Breast epithelium (tissue), 4 donors: ENCODE data around the gene RTP3. TPM values are rescaled to one million over a fixed set of nuclear protein-coding genes. Genes with fewer than 3 reads are reported as not detected.

Source experiments
- DNase-seq, 2 donors: peaks; one replicate each; pipeline ENCODE4 v3.0.0-alpha.2; 2019; ENCODE audit warnings: low spot score in 2 of 2
- H3K27ac ChIP-seq, 2 donors: fragments of 200-600 bp; sonication (generic) in 1 of 2; one replicate each; pipeline ENCODE4 v1.5.1; 2016 to 2019; ENCODE audit warnings: mild to moderate bottlenecking in 1 of 2
- H3K27me3 ChIP-seq, 2 donors: fragments of 200-600 bp; sonication (generic) in 1 of 2; one replicate each; pipeline versions ENCODE4 v1.5.1 to v1.6.0; 2017 to 2019; ENCODE audit warnings: control low read depth in 1 of 2, mild to moderate bottlenecking in 1 of 2
- H3K36me3 ChIP-seq: fragments of 200-600 bp; one replicate; pipeline ENCODE4 v1.5.1; 2019
- H3K4me1 ChIP-seq, 2 donors: fragments of 200-600 bp; sonication (generic); one replicate each; pipeline ENCODE4 v1.5.1; 2016 to 2019; ENCODE audit warnings: control low read depth in 1 of 2
- H3K4me3 ChIP-seq, 3 donors: fragments of 200-600 bp; sonication (generic); 1 replicate in 2 of 3; 2 replicates in 1 of 3; pipeline ENCODE4 v1.5.1; 2016 to 2019; ENCODE audit warnings: mild to moderate bottlenecking in 3 of 3, moderate library complexity in 2 of 3
- H3K9me3 ChIP-seq, 2 donors: fragments of 200-600 bp; sonication (generic) in 1 of 2; one replicate each; pipeline ENCODE4 v1.5.1; 2016 to 2019; ENCODE audit warnings: control low read depth in 1 of 2
- POLR2A ChIP-seq: fragments of 450-650 bp; IDR thresholded peaks from one replicate; pipeline ENCODE4 v1.6.1; 2016; ENCODE audit warnings: antibody characterized with exemption, mild to moderate bottlenecking, moderate library complexity
- POLR2AphosphoS5 ChIP-seq, 3 donors: sonication (generic); formaldehyde crosslinking; IDR thresholded peaks; one replicate each; pipeline ENCODE4 v1.6.1; 2017; ENCODE audit warnings: antibody characterized with exemption in 3 of 3
- intact Hi-C: fragments of 100-400 bp; cut with DNase I; formaldehyde crosslinking; loops from one replicate; pipeline ENCODE4 v1.15.1; 2023; ENCODE audit warnings: low total_unique reads
- total RNA-seq, 3 donors: library from RNA; depleted of rRNA; stranded (reverse); fragments of >200 nt; gene quantifications; one replicate each; pipeline ENCODE4 v1.1.0, GENCODE V29; 2016
- TF ChIP-seq, protein P1 (sequence below), 3 donors: fragments of 450-650 bp; IDR thresholded peaks; one replicate each; pipeline ENCODE4 v1.5.1; 2016 to 2017; ENCODE audit warnings: antibody characterized with exemption in 3 of 3, mild to moderate bottlenecking in 3 of 3, moderate library complexity in 3 of 3

RTP3 gene
- not detected for total RNA-seq

- no peaks in the 10 kb centered on the region for H3K9me3 ChIP-seq
- TF ChIP-seq POLR2A (no peak), POLR2AphosphoS5 (IDR thresholded peaks at IDR 0.05) (no peak)
- TF ChIP-seq, protein P1, sequence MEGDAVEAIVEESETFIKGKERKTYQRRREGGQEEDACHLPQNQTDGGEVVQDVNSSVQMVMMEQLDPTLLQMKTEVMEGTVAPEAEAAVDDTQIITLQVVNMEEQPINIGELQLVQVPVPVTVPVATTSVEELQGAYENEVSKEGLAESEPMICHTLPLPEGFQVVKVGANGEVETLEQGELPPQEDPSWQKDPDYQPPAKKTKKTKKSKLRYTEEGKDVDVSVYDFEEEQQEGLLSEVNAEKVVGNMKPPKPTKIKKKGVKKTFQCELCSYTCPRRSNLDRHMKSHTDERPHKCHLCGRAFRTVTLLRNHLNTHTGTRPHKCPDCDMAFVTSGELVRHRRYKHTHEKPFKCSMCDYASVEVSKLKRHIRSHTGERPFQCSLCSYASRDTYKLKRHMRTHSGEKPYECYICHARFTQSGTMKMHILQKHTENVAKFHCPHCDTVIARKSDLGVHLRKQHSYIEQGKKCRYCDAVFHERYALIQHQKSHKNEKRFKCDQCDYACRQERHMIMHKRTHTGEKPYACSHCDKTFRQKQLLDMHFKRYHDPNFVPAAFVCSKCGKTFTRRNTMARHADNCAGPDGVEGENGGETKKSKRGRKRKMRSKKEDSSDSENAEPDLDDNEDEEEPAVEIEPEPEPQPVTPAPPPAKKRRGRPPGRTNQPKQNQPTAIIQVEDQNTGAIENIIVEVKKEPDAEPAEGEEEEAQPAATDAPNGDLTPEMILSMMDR (IDR thresholded peaks at IDR 0.05) = no peak
- no peaks in the 10 kb centered on the region for H3K27me3 ChIP-seq
- no peak for DNase-seq
- H3K4me1 ChIP-seq = no peaks in the 10 kb centered on the region
- intact Hi-C loops = no loop called here
- H3K36me3 ChIP-seq = no peaks in the 10 kb centered on the region
- no peak within 1 kb of the TSS for H3K27ac ChIP-seq
- no peak within 1 kb of the TSS for H3K4me3 ChIP-seq
Measured at GRCh38 chr3:46497556-46498265, at the start of gene RTP3. Gene RTP3, plus strand, starts transcription at chr3:46497976. Its CDS starts 87 bp downstream, at chr3:46498063.

DNA sequence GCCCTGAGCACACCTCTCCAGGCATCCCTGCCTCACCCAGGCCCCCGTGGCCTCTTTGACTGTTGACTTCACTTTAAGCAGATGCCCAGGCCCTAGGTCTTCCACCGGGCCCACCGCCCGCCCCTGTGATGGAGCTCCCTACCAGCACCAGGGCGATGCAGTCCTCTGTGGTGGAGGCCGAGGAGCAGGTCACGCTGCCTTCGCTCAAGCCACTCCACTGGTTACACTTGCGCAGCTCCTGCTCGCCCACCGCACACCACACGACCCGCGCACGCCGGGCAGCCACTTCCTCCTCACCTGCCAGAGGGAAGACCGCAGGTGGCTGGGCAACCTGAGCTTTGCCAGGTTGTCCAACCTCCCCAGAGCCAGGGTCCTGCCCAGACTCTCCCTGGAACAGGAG is 49.1 kb upstream of the RTP3 start:
- Histone ChIP-seq H3K27ac (no peak overlapping the region), H3K27me3 (no peaks in the 10 kb centered on the region), H3K9me3 (no peaks in the 10 kb centered on the region), H3K4me1 (no peaks in the 10 kb centered on the region), H3K4me3 (no peak overlapping the region), H3K36me3 (no peaks in the 10 kb centered on the region)
- intact Hi-C loops = no loop called here
- TF ChIP-seq, protein P1 (IDR thresholded peaks at IDR 0.05) = no peak
- TF ChIP-seq POLR2A (no peak), POLR2AphosphoS5 (IDR thresholded peaks at IDR 0.05) (no peak)
- no peak for DNase-seq

GRCh38 chr3:46449755-46450552 is 47.8 kb upstream of the RTP3 start:
- no peaks in the 10 kb centered on the region for H3K36me3 ChIP-seq
- no peaks in the 10 kb centered on the region for H3K4me1 ChIP-seq
- H3K27me3 ChIP-seq = no peaks in the 10 kb centered on the region
- no peak for DNase-seq
- H3K9me3 ChIP-seq = no peaks in the 10 kb centered on the region
- no peak overlapping the region for H3K27ac ChIP-seq
- TF ChIP-seq POLR2AphosphoS5 (IDR thresholded peaks at IDR 0.05) = no peak
- TF ChIP-seq, protein P1 (IDR thresholded peaks at IDR 0.05) = no peak
- TF ChIP-seq POLR2A = no peak
- H3K4me3 ChIP-seq = no peak overlapping the region
- intact Hi-C loops = no loop called here

DNA sequence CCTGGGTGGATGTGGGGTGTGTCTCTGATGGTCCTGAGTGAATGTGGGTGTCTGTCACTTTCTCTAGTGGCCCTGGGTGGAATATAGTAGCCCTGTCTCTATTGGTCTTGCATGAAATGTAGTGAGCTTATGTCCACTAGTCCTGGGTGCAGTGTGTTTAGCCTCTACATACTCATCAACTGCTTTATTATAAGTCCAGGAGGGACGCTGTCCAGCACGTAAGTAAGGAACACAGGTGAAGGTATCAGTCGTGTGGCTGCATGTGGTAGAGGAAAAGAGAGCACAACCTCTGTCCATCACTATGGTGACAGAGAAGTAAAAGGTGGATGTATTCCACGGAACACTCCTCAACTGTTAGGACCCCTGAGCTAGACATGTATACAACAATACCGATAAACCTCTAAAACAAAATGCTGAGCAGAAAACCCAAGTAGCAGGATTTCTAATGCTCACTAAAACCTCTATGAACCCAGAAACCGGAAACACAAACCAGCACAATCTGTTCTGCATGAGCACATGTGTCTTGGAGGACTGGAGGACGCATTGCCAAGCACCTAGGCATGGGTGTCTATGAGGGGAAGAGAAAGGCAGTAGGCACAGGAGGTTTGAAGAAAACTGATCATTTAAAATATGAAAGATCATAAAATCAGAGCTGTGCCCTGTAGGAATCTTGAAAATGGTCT is 44.1 kb upstream of the RTP3 start:
- Histone ChIP-seq H3K9me3 (no peaks in the 10 kb centered on the region), H3K4me3 (no peak overlapping the region), H3K4me1 (no peaks in the 10 kb centered on the region), H3K27me3 (no peaks in the 10 kb centered on the region), H3K27ac (no peak overlapping the region), H3K36me3 (no peaks in the 10 kb centered on the region)
- intact Hi-C loops = no loop called here
- no peak for TF ChIP-seq POLR2AphosphoS5 (IDR thresholded peaks at IDR 0.05)
- TF ChIP-seq, protein P1 (IDR thresholded peaks at IDR 0.05) = no peak
- no peak for TF ChIP-seq POLR2A
- no peak for DNase-seq

DNA sequence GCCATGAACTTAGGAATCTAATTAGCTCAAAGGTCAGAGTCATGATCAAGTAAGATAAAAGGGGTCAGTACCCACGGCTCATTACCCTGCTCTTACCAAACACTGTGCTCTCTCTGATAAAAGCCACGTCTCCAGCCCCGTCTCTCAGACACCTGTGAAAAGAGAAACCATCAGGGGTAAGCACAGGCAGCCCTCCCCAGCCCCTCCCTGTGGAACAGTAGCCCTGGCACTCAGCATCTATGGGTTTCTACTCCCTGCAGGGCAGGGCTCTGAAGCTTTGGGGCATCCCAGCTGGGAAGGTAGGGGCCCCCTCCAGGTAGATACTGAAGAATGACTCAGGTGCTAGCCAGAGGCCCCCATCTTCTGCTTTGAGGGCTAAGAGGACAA is 43.6 kb upstream of the RTP3 start:
- no peak for TF ChIP-seq POLR2AphosphoS5 (IDR thresholded peaks at IDR 0.05)
- TF ChIP-seq, protein P1 (IDR thresholded peaks at IDR 0.05) = no peak
- no peak for TF ChIP-seq POLR2A
- H3K27me3 ChIP-seq = no peaks in the 10 kb centered on the region
- H3K4me1 ChIP-seq = no peaks in the 10 kb centered on the region
- no peaks in the 10 kb centered on the region for H3K9me3 ChIP-seq
- no peak overlapping the region for H3K27ac ChIP-seq
- H3K36me3 ChIP-seq = no peaks in the 10 kb centered on the region
- intact Hi-C loops = no loop called here
- no peak overlapping the region for H3K4me3 ChIP-seq
- no peak for DNase-seq
